Mesenchymal stem cell (in vitro differentiated cells and primary cell): ENCODE data around the gene VPS4A.
"Not testable (repeated sequence)": the region's sequence is repeated elsewhere in the genome, so short reads cannot be mapped to it uniquely, and the experiment has no call there.

Source experiments
- DNase-seq: peaks from one replicate; pipeline ENCODE4 v3.0.0-alpha.2; 2013
- H2AFZ ChIP-seq: one replicate; pipeline ENCODE4 v1.6.1; 2013; ENCODE audit warnings: low read depth, mild to moderate bottlenecking, control low read depth, inconsistent platforms, low read length, moderate library complexity
- H2AK5ac ChIP-seq: 2 replicates; pipeline ENCODE4 v1.6.1; 2013; ENCODE audit warnings: low read length, moderate library complexity, mild to moderate bottlenecking, inconsistent platforms; ENCODE audit not compliant: severe bottlenecking
- H2BK120ac ChIP-seq: one replicate; pipeline ENCODE4 v1.6.1; 2013; ENCODE audit warnings: low read depth, mild to moderate bottlenecking, inconsistent platforms, low read length, moderate library complexity
- H2BK12ac ChIP-seq, 2 experiments: one replicate each; pipeline ENCODE4 v1.6.1; 2013; ENCODE audit warnings: inconsistent platforms in 2 of 2, low read length in 2 of 2, mild to moderate bottlenecking in 2 of 2, moderate library complexity in 2 of 2, control low read depth in 1 of 2
- H2BK15ac ChIP-seq: one replicate; pipeline ENCODE4 v1.6.1; 2013; ENCODE audit warnings: mild to moderate bottlenecking, low read depth, inconsistent platforms; ENCODE audit not compliant: poor library complexity, severe bottlenecking
- H2BK5ac ChIP-seq: 2 replicates; pipeline ENCODE4 v1.6.1; 2013; ENCODE audit warnings: low read depth, mild to moderate bottlenecking, low read length, control low read depth, inconsistent platforms; ENCODE audit not compliant: poor library complexity, severe bottlenecking
- H3K14ac ChIP-seq, 2 experiments: one replicate each; pipeline ENCODE4 v1.6.1; 2013; ENCODE audit warnings: inconsistent platforms in 2 of 2, low read length in 2 of 2, control low read depth in 1 of 2, mild to moderate bottlenecking in 1 of 2, moderate library complexity in 1 of 2
- H3K18ac ChIP-seq, 2 experiments: one replicate each; pipeline ENCODE4 v1.6.1; 2013; ENCODE audit warnings: inconsistent platforms in 2 of 2, low read length in 2 of 2, control low read depth in 1 of 2, low read depth in 1 of 2, mild to moderate bottlenecking in 1 of 2
- H3K23ac ChIP-seq, 2 experiments: one replicate each; pipeline ENCODE4 v1.6.1; 2013; ENCODE audit warnings: inconsistent platforms in 2 of 2, low read length in 2 of 2, mild to moderate bottlenecking in 2 of 2, moderate library complexity in 2 of 2, control low read depth in 1 of 2
- H3K27ac ChIP-seq: 2 replicates; pipeline ENCODE4 v1.5.1; 2013; ENCODE audit warnings: mild to moderate bottlenecking, moderate library complexity, low read length, control low read depth, inconsistent platforms; ENCODE audit not compliant: poor library complexity, severe bottlenecking
- H3K27me3 ChIP-seq, 2 experiments: 2 replicates each; pipeline versions ENCODE4 v1.6.1 to v1.7.0; 2013; ENCODE audit warnings: low read length in 2 of 2, mild to moderate bottlenecking in 2 of 2, moderate library complexity in 2 of 2, control low read depth in 1 of 2, inconsistent platforms in 1 of 2; ENCODE audit not compliant: control insufficient read depth in 1 of 2, insufficient read depth in 1 of 2
- H3K36me3 ChIP-seq, 2 experiments: 2 replicates each; pipeline versions ENCODE4 v1.6.1 to v1.7.0; 2013; ENCODE audit warnings: low read length in 2 of 2, control low read depth in 1 of 2, inconsistent platforms in 1 of 2, low read depth in 1 of 2, mild to moderate bottlenecking in 1 of 2; ENCODE audit not compliant: insufficient read depth in 2 of 2, control insufficient read depth in 1 of 2
- H3K4ac ChIP-seq, 2 experiments: one replicate each; pipeline ENCODE4 v1.6.1; 2013; ENCODE audit warnings: inconsistent platforms in 2 of 2, low read length in 2 of 2, mild to moderate bottlenecking in 2 of 2, moderate library complexity in 2 of 2, control low read depth in 1 of 2, low read depth in 1 of 2
- H3K4me1 ChIP-seq: 2 replicates; pipeline ENCODE4 v1.6.1; 2013; ENCODE audit warnings: low read depth, low read length, control low read depth; ENCODE audit not compliant: control insufficient read depth, insufficient read depth
- H3K4me2 ChIP-seq: 2 replicates; pipeline ENCODE4 v1.6.1; 2013; ENCODE audit warnings: low read length, mild to moderate bottlenecking, inconsistent platforms; ENCODE audit not compliant: poor library complexity, severe bottlenecking
- H3K4me3 ChIP-seq, 2 experiments: 2 replicates each; pipeline versions ENCODE4 v1.5.1 to v1.7.0; 2013; ENCODE audit warnings: low read length in 2 of 2, mild to moderate bottlenecking in 2 of 2, control low read depth in 1 of 2, low read depth in 1 of 2; ENCODE audit not compliant: insufficient read depth in 1 of 2
- H3K79me1 ChIP-seq: replicated peaks from 2 replicates; pipeline ENCODE4 v1.6.1; 2013; ENCODE audit warnings: mild to moderate bottlenecking, control low read depth, low read length, inconsistent platforms; ENCODE audit not compliant: poor library complexity, severe bottlenecking
- H3K9ac ChIP-seq: 2 replicates; pipeline ENCODE4 v1.7.0; 2013; ENCODE audit warnings: mild to moderate bottlenecking, low read length, moderate library complexity
- H3K9me3 ChIP-seq: 2 replicates; pipeline ENCODE4 v1.7.0; 2013; ENCODE audit warnings: mild to moderate bottlenecking, low read length; ENCODE audit not compliant: control insufficient read depth
- H4K8ac ChIP-seq: one replicate; pipeline ENCODE4 v1.6.1; 2013; ENCODE audit warnings: inconsistent platforms, mild to moderate bottlenecking, low read length, moderate library complexity
- H4K91ac ChIP-seq: one replicate; pipeline ENCODE4 v1.6.1; 2013; ENCODE audit warnings: mild to moderate bottlenecking, low read length, inconsistent platforms
- WGBS: methylation state at CpG from one replicate; pipeline ENCODE4 v1.1.7; 2013; ENCODE audit warnings: mixed read lengths; 5-methylcytosine and 5-hydroxymethylcytosine counted together

VPS4A gene

GRCh38 chr16:69349536-69349935 is 38.4 kb downstream of the VPS4A start:
- 92% methylated on average over 10 of the region's 10 CpGs for WGBS

GRCh38 chr16:69350536-69351133 is 39.5 kb downstream of the VPS4A start:
- H3K27me3 ChIP-seq, result no peaks in the 10 kb centered on the region
- no peak overlapping the region for H3K27ac ChIP-seq
- H3K14ac ChIP-seq, result no peak overlapping the region
- no peak overlapping the region for H3K18ac ChIP-seq
- H2AFZ ChIP-seq, result no peak overlapping the region
- H3K9ac ChIP-seq, result no peak overlapping the region
- no peak overlapping the region for H2BK120ac ChIP-seq
- H2BK12ac ChIP-seq, result no peak overlapping the region
- no peak overlapping the region for H4K8ac ChIP-seq
- peaks cover 3% of the 10 kb centered on the region for H3K4me1 ChIP-seq
- no peaks in the 10 kb centered on the region for H3K9me3 ChIP-seq
- WGBS, result 89% methylated on average over 5 of the region's 6 CpGs
- H3K4me3 ChIP-seq, result no peak overlapping the region
- no peak overlapping the region for H2BK15ac ChIP-seq
- DNase-seq, result peak; percentile 6
- no peak overlapping the region for H2AK5ac ChIP-seq
- no peak overlapping the region for H4K91ac ChIP-seq
- peaks cover 2% of the 10 kb centered on the region for H3K79me1 ChIP-seq
- H3K4ac ChIP-seq, result no peak overlapping the region
- H3K23ac ChIP-seq, result no peak overlapping the region
- peaks cover 19 to 40% of the 10 kb centered on the region in 2 experiments for H3K36me3 ChIP-seq
- H2BK5ac ChIP-seq, result no peak overlapping the region
- H3K4me2 ChIP-seq, result no peak overlapping the region

More at GRCh38 chr16:69349536-69349935, 38.4 kb downstream of the VPS4A start:
- peaks cover 13 to 38% of the 10 kb centered on the region in 2 experiments for H3K36me3 ChIP-seq
- no peak overlapping the region for H3K14ac ChIP-seq
- no peak overlapping the region for H2BK5ac ChIP-seq
- no peak overlapping the region for H2BK120ac ChIP-seq
- H3K9me3 ChIP-seq, result no peaks in the 10 kb centered on the region
- no peak for DNase-seq
- peaks cover 2% of the 10 kb centered on the region for H3K79me1 ChIP-seq
- H3K23ac ChIP-seq, result no peak overlapping the region
- no peak overlapping the region for H2BK12ac ChIP-seq
- H3K4me3 ChIP-seq, result no peak overlapping the region
- H3K4me1 ChIP-seq, result peaks cover 3% of the 10 kb centered on the region
- no peak overlapping the region for H4K8ac ChIP-seq
- no peak overlapping the region for H4K91ac ChIP-seq
- no peaks in the 10 kb centered on the region for H3K27me3 ChIP-seq
- no peak overlapping the region for H3K9ac ChIP-seq
- H2AFZ ChIP-seq, result no peak overlapping the region
- H2AK5ac ChIP-seq, result no peak overlapping the region
- H2BK15ac ChIP-seq, result no peak overlapping the region
- H3K4ac ChIP-seq, result no peak overlapping the region
- no peak overlapping the region for H3K27ac ChIP-seq
- H3K4me2 ChIP-seq, result no peak overlapping the region
- no peak overlapping the region for H3K18ac ChIP-seq

GRCh38 chr16:69351309-69352027 is 40.3 kb downstream of the VPS4A start, which contains the start of gene TMED6:
Gene TMED6 (minus strand): TSS chr16:69351786. CDS start chr16:69351753, 33 bp downstream.
- H3K9ac ChIP-seq, result no peak within 1 kb of the TSS
- no peak within 1 kb of the TSS for H3K4me3 ChIP-seq
- peaks cover 22 to 41% of the 10 kb centered on the region in 2 experiments for H3K36me3 ChIP-seq
- no peak within 1 kb of the TSS for H2BK12ac ChIP-seq
- no peak within 1 kb of the TSS for H3K14ac ChIP-seq
- H3K4ac ChIP-seq, result no peak within 1 kb of the TSS
- no peak within 1 kb of the TSS for H2BK15ac ChIP-seq
- no peaks in the 10 kb centered on the region for H3K27me3 ChIP-seq
- H2AFZ ChIP-seq, result no peak within 1 kb of the TSS
- H4K8ac ChIP-seq, result no peak within 1 kb of the TSS
- 95% methylated on average over 12 of the region's 12 CpGs for WGBS
- no peak within 1 kb of the TSS for H2BK5ac ChIP-seq
- no peak within 1 kb of the TSS for H3K18ac ChIP-seq
- DNase-seq, result no peak
- peaks cover 3% of the 10 kb centered on the region for H3K4me1 ChIP-seq
- H4K91ac ChIP-seq, result no peak within 1 kb of the TSS
- peaks cover 2% of the 10 kb centered on the region for H3K79me1 ChIP-seq
- H2BK120ac ChIP-seq, result no peak within 1 kb of the TSS
- no peak within 1 kb of the TSS for H3K27ac ChIP-seq
- H3K9me3 ChIP-seq, result no peaks in the 10 kb centered on the region
- no peak within 1 kb of the TSS for H2AK5ac ChIP-seq
- no peak within 1 kb of the TSS for H3K4me2 ChIP-seq
- no peak within 1 kb of the TSS for H3K23ac ChIP-seq

- not testable (repeated sequence) for H3K18ac ChIP-seq, H3K4ac ChIP-seq, H4K8ac ChIP-seq, DNase-seq, H3K4me1 ChIP-seq, H4K91ac ChIP-seq, H3K4me2 ChIP-seq, H3K27me3 ChIP-seq, H3K9me3 ChIP-seq, H3K4me3 ChIP-seq, H3K27ac ChIP-seq, H2BK12ac ChIP-seq, H2BK15ac ChIP-seq, H2AK5ac ChIP-seq, H3K23ac ChIP-seq, H3K14ac ChIP-seq, H2BK5ac ChIP-seq, H3K9ac ChIP-seq, H2BK120ac ChIP-seq, H2AFZ ChIP-seq
- Histone ChIP-seq H3K36me3 (peaks cover 37 to 59% of the 10 kb centered on the region in 2 experiments), H3K79me1 (peaks cover 12% of the 10 kb centered on the region)
- 99% methylated on average over 9 of the region's 9 CpGs for WGBS
Observed at GRCh38 chr16:69360070-69360469, 48.9 kb downstream of the VPS4A start.
